Activated T-cell treated with anti-CD3 and anti-CD28 coated beads, Interleukin-2, amount 50 U/mL, for 24 hours (primary cell): ENCODE results near the gene TRIM58.

Experiments used
- DNase-seq: peaks from one replicate; pipeline ENCODE4 v3.0.0-alpha.2; 2020
- H3K27ac Mint-ChIP-seq: 2 replicates; pipeline ENCODE4 v1.8.0; 2020; ENCODE audit warnings: mild to moderate bottlenecking, mixed read lengths
- H3K27me3 Mint-ChIP-seq: 2 replicates; pipeline ENCODE4 v1.8.0; 2020; ENCODE audit warnings: mixed read lengths
- H3K36me3 Mint-ChIP-seq: 2 replicates; pipeline ENCODE4 v1.8.0; 2020; ENCODE audit warnings: low read depth, mixed read lengths
- H3K4me1 Mint-ChIP-seq: 2 replicates; pipeline ENCODE4 v1.8.0; 2020; ENCODE audit warnings: low read depth, mixed read lengths
- H3K4me3 Mint-ChIP-seq: 2 replicates; pipeline ENCODE4 v1.8.0; 2020; ENCODE audit warnings: mild to moderate bottlenecking, moderate library complexity, mixed read lengths
- H3K9me3 Mint-ChIP-seq: 2 replicates; pipeline ENCODE4 v1.8.0; 2020; ENCODE audit warnings: mixed read lengths

The TRIM58 gene

GRCh38 chr1:247857069-247857984 lies at the start of gene TRIM58:
Gene TRIM58 (plus strand): TSS chr1:247857187. CDS start chr1:247857247, 60 bp downstream.
- Mint-ChIP-seq H3K27ac (no peak within 1 kb of the TSS), H3K27me3 (peaks cover 57% of the 10 kb centered on the region), H3K9me3 (no peaks in the 10 kb centered on the region), H3K4me1 (peaks cover 9% of the 10 kb centered on the region), H3K36me3 (no peaks in the 10 kb centered on the region), H3K4me3 (peak within 1 kb of the TSS; percentile 68)
- DNase-seq = peak; percentile 59

DNA sequence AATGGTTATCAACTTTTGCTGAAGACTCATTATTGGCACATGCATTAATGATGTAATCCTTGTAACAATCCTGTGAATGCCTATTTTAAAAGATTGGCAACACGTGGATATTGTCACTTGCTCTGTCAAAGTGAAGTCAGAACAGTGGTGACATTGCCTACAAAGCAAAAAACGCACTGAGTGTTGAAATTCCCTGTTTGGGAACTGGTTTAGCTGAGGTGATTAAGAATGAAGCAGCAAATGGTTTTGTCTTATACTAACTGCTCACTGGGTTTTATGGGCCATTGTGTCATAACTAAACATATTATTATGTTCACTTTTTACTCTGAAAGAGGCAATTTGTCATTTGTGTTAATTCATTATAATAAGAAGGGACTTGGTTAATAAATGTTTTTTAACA lies 44.4 kb upstream of the TRIM58 start:
- Mint-ChIP-seq H3K27me3 (no peaks in the 10 kb centered on the region), H3K4me3 (no peak overlapping the region), H3K4me1 (no peaks in the 10 kb centered on the region), H3K9me3 (no peaks in the 10 kb centered on the region), H3K27ac (no peak overlapping the region), H3K36me3 (no peaks in the 10 kb centered on the region)
- DNase-seq = no peak

- Mint-ChIP-seq H3K9me3 (no peaks in the 10 kb centered on the region), H3K36me3 (no peaks in the 10 kb centered on the region), H3K4me1 (no peaks in the 10 kb centered on the region), H3K27me3 (no peaks in the 10 kb centered on the region), H3K27ac (no peak overlapping the region), H3K4me3 (no peak overlapping the region)
- no peak for DNase-seq
Measured at GRCh38 chr1:247822060-247822459, 34.9 kb upstream of the TRIM58 start.

DNA sequence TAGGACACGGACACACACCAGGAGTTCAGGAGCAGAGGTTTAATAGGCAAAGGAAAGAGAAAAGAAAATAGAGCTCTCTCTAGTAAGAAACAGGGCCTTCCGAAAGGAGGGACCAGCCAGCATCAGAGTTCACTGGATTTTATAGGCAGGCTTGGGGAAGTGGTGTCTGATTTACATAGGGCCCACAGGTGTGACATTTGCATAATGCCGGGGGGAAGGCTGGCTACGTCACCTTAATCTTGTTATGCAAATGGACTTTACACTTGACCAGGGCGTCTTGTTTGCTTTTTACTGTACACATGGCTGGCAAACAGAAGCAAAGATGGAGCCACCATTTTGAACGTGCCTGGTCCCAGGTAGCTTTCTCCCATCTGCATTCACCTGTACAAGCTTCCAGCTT lies 33.0 kb upstream of the TRIM58 start, which contains the start of gene OR14A16:
Gene OR14A16 (minus strand): TSS at position 97 of the 400 bp plus-strand sequence. CDS start 8,390 bp downstream, outside the sequence.
- H3K27me3 Mint-ChIP-seq = no peaks in the 10 kb centered on the region
- no peaks in the 10 kb centered on the region for H3K4me1 Mint-ChIP-seq

GRCh38 chr1:247825362-247825761 lies 31.6 kb upstream of the TRIM58 start:
- H3K27me3 Mint-ChIP-seq = no peaks in the 10 kb centered on the region
- H3K27ac Mint-ChIP-seq = no peak overlapping the region
- no peak for DNase-seq
- H3K9me3 Mint-ChIP-seq = no peaks in the 10 kb centered on the region
- no peaks in the 10 kb centered on the region for H3K36me3 Mint-ChIP-seq
- no peaks in the 10 kb centered on the region for H3K4me1 Mint-ChIP-seq
- no peak overlapping the region for H3K4me3 Mint-ChIP-seq

More for the DNA sequence above, 33.0 kb upstream of the TRIM58 start, which contains the start of gene OR14A16:
- H3K36me3 Mint-ChIP-seq = no peaks in the 10 kb centered on the region
- H3K27ac Mint-ChIP-seq = no peak within 1 kb of the TSS
- H3K4me3 Mint-ChIP-seq = no peak within 1 kb of the TSS
- DNase-seq = no peak
- no peaks in the 10 kb centered on the region for H3K9me3 Mint-ChIP-seq

GRCh38 chr1:247829656-247830055 lies 27.3 kb upstream of the TRIM58 start:
- Mint-ChIP-seq H3K36me3 (no peaks in the 10 kb centered on the region), H3K27me3 (no peaks in the 10 kb centered on the region), H3K4me3 (no peak overlapping the region), H3K4me1 (no peaks in the 10 kb centered on the region), H3K27ac (no peak overlapping the region), H3K9me3 (no peaks in the 10 kb centered on the region)
- DNase-seq = no peak

DNA sequence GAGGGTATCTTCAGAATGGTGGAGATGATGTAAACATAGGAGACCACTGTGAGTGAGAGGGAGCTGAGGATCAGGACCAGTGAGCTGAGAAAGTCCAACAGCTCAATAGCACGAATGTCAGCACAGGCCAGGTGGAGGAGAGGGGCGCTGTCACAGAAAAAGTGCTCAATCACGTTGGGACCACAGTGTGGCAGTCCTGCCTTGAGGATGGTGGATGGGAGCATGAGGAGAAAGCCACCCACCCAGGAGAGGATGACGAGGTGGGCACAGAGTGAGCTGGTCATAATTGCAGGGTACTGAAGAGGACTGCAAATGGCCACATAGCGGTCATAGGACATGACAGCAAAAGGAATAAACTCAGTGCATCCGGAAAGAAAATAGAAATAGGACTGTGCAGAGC lies 23.4 kb upstream of the TRIM58 start:
- Mint-ChIP-seq H3K27me3 (no peaks in the 10 kb centered on the region), H3K9me3 (no peaks in the 10 kb centered on the region), H3K36me3 (no peaks in the 10 kb centered on the region), H3K4me3 (no peak overlapping the region), H3K4me1 (no peaks in the 10 kb centered on the region), H3K27ac (no peak overlapping the region)
- no peak for DNase-seq

- H3K36me3 Mint-ChIP-seq = no peaks in the 10 kb centered on the region
- no peak for DNase-seq
- no peaks in the 10 kb centered on the region for H3K4me1 Mint-ChIP-seq
- H3K27me3 Mint-ChIP-seq = no peaks in the 10 kb centered on the region
- H3K4me3 Mint-ChIP-seq = no peak overlapping the region
- no peaks in the 10 kb centered on the region for H3K9me3 Mint-ChIP-seq
- H3K27ac Mint-ChIP-seq = no peak overlapping the region
Measured at GRCh38 chr1:247840818-247841217, 16.2 kb upstream of the TRIM58 start.

GRCh38 chr1:247841796-247842195 lies 15.2 kb upstream of the TRIM58 start, which contains the start of gene OR11L1:
Gene OR11L1 (minus strand): TSS chr1:247841896. CDS start chr1:247841896, 0 bp downstream.
- H3K4me3 Mint-ChIP-seq = no peak within 1 kb of the TSS
- no peaks in the 10 kb centered on the region for H3K4me1 Mint-ChIP-seq
- no peaks in the 10 kb centered on the region for H3K9me3 Mint-ChIP-seq
- no peak for DNase-seq
- H3K27me3 Mint-ChIP-seq = no peaks in the 10 kb centered on the region
- H3K36me3 Mint-ChIP-seq = no peaks in the 10 kb centered on the region
- no peak within 1 kb of the TSS for H3K27ac Mint-ChIP-seq

GRCh38 chr1:247843411-247843810 lies 13.6 kb upstream of the TRIM58 start:
- Mint-ChIP-seq H3K27ac (no peak overlapping the region), H3K27me3 (no peaks in the 10 kb centered on the region), H3K36me3 (no peaks in the 10 kb centered on the region), H3K9me3 (no peaks in the 10 kb centered on the region), H3K4me1 (no peaks in the 10 kb centered on the region), H3K4me3 (no peak overlapping the region)
- no peak for DNase-seq

DNA sequence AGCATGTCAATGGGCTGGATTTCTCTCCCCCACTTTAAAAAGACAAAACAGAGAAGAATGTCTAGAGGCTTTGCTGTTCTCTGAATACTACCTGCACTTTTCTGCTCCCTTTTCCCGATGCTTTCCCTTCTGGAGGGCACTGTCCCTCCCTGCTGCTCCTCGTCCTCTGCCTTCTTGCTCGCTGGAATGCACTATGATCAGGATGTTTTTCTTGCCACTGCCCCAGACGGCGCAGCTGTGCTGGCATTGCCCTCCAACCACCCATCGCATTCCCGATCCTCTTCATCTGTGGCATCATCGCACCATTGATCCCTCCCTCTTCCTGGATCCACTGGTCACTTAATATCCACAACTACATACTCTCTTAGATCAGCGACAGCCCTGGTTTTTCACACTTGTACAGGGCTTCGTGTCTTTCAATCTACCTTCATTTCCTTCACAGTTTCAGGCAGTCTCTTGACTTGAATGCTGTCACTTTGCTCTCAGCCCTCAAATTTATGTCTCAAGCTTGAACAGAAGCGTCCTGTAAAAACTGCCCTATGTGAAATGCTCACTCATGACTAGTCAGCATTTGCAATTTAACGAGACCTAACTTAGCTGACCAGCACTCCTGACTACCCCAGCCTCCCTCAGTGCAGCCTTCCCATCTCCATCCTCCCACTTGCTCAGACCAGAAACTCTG lies 11.8 kb upstream of the TRIM58 start:
- H3K27me3 Mint-ChIP-seq = no peaks in the 10 kb centered on the region
- H3K27ac Mint-ChIP-seq = no peak overlapping the region
- H3K9me3 Mint-ChIP-seq = no peaks in the 10 kb centered on the region
- no peaks in the 10 kb centered on the region for H3K4me1 Mint-ChIP-seq
- no peak for DNase-seq
- no peak overlapping the region for H3K4me3 Mint-ChIP-seq
- no peaks in the 10 kb centered on the region for H3K36me3 Mint-ChIP-seq

DNA sequence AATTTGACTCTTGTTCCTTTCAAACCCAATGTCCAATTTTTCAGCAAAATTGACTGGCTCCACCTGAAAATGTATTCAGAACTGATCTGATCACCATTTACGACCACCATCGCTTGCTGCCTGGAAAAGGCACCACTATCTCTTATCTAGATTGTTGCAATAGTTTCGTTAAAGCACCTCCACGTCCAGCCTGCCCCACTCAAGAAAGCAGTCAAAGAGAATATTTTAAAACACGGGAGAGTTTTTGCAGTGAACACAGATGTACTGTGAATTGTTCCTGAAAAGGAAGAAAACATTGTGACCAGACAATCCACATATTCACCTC lies 11.3 kb upstream of the TRIM58 start:
- H3K4me3 Mint-ChIP-seq = no peak overlapping the region
- no peaks in the 10 kb centered on the region for H3K36me3 Mint-ChIP-seq
- no peak overlapping the region for H3K27ac Mint-ChIP-seq
- DNase-seq = no peak
- no peaks in the 10 kb centered on the region for H3K27me3 Mint-ChIP-seq
- no peaks in the 10 kb centered on the region for H3K9me3 Mint-ChIP-seq
- no peaks in the 10 kb centered on the region for H3K4me1 Mint-ChIP-seq

DNA sequence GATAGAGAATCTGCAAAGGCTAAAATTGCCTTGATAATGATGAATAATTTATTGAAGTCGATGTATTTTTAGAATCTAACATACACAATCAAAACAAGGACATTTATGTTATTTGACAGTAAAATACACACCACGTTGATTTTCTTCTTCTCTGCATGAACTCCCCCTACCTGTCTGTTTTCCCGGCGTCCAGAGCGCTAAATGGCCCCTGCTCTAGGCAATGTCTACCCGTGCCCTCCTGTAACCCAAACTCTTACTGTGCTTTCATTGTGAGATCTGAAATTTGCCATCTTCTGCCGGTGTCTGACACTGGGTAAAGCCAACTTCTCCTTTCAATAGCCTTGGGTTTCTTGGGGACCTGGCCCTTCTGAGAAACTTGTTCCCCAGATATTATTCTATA lies 8.6 kb upstream of the TRIM58 start:
- no peaks in the 10 kb centered on the region for H3K9me3 Mint-ChIP-seq
- no peaks in the 10 kb centered on the region for H3K4me1 Mint-ChIP-seq
- DNase-seq = no peak
- no peak overlapping the region for H3K4me3 Mint-ChIP-seq
- no peaks in the 10 kb centered on the region for H3K36me3 Mint-ChIP-seq
- H3K27me3 Mint-ChIP-seq = peaks cover 4% of the 10 kb centered on the region
- no peak overlapping the region for H3K27ac Mint-ChIP-seq

DNA sequence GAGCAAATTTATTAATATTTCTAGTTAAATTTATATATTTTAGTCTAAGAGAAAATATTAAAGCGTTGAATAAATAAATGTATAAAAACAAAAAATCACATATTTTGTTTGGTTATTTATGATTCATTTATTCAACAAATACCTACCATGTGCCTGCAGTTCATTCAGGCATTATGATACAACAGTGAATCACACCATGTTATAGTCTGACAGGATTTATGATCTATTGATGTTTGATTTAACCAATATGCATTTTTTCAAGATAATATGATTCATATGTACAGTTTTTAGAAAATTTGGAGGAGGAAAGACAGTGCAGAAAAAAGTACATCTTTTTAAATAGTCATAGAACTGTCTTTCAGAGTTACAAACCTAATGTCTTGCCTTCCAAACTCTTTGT lies 7.4 kb upstream of the TRIM58 start:
- Mint-ChIP-seq H3K27ac (no peak overlapping the region), H3K27me3 (peaks cover 11% of the 10 kb centered on the region), H3K36me3 (no peaks in the 10 kb centered on the region), H3K4me1 (no peaks in the 10 kb centered on the region), H3K9me3 (no peaks in the 10 kb centered on the region), H3K4me3 (no peak overlapping the region)
- no peak for DNase-seq
